Activated CD8-positive, alpha-beta T cell treated with anti-CD3 and anti-CD28 coated beads for 36 hours (primary cell): ENCODE results near the gene STING1. TPM values are rescaled to one million over a fixed set of nuclear protein-coding genes. Genes with fewer than 3 reads are reported as not detected.

Source experiments
- ATAC-seq: fragments of 200-7000 bp; cut with Tn5 transposase; one replicate; pipeline ENCODE4 v1.10.0; 2021; ENCODE audit warnings: mild to moderate bottlenecking, moderate library complexity
- CTCF ChIA-PET: fragments of 350-600 bp; sonication (Branson Sonifier 250); formaldehyde crosslinking; loops from one replicate; lab custom pipeline; 2021; ENCODE audit warnings: antibody characterized with exemption; lab: Charles Lee
- POLR2A ChIA-PET: fragments of 350-600 bp; sonication (Branson Sonifier 250); formaldehyde crosslinking; loops from one replicate; lab custom pipeline; 2021; ENCODE audit warnings: antibody characterized with exemption; lab: Charles Lee
- DNase-seq: peaks from one replicate; pipeline ENCODE4 v3.0.0-alpha.2; 2020
- H3K27ac Mint-ChIP-seq: one replicate; pipeline ENCODE4 v1.8.0; 2021; ENCODE audit warnings: mild to moderate bottlenecking, mixed read lengths
- H3K27me3 Mint-ChIP-seq: one replicate; pipeline ENCODE4 v1.8.0; 2021; ENCODE audit warnings: mixed read lengths
- H3K36me3 Mint-ChIP-seq: one replicate; pipeline ENCODE4 v1.8.0; 2021; ENCODE audit warnings: low read depth, mixed read lengths
- H3K4me1 Mint-ChIP-seq: one replicate; pipeline ENCODE4 v1.8.0; 2021; ENCODE audit warnings: low read depth, mixed read lengths
- H3K4me3 Mint-ChIP-seq: one replicate; pipeline ENCODE4 v1.8.0; 2021; ENCODE audit warnings: mild to moderate bottlenecking, moderate library complexity, mixed read lengths
- H3K9me3 Mint-ChIP-seq: one replicate; pipeline ENCODE4 v1.8.0; 2021; ENCODE audit warnings: mixed read lengths
- CTCF ChIP-seq: fragments of 200-600 bp; IDR thresholded peaks from one replicate; pipeline ENCODE4 v1.8.0; 2022; ENCODE audit warnings: antibody characterized with exemption, mild to moderate bottlenecking
- intact Hi-C: fragments of 100-400 bp; cut with micrococcal nuclease; formaldehyde crosslinking; loops from one replicate; pipeline ENCODE4 v1.10.0; 2022
- total RNA-seq, 2 experiments: library from RNA; stranded (reverse); gene quantifications; one replicate each; pipeline ENCODE4 v1.2.3, GENCODE V29; 2021

The STING1 gene
- total RNA-seq, 2 experiments from 2014 or later: 43.7 to 46.3 TPM

GRCh38 chr5:139468421-139468931 is 14.1 kb downstream of the STING1 start:
- H3K4me3 Mint-ChIP-seq: no peak overlapping the region
- TF ChIP-seq CTCF: no peak
- DNase-seq (peak; percentile 47), ATAC-seq (peak; percentile 40)
- peaks cover 45% of the 10 kb centered on the region for H3K4me1 Mint-ChIP-seq
- no peaks in the 10 kb centered on the region for H3K27me3 Mint-ChIP-seq
- intact Hi-C loops: no loop called here
- no peaks in the 10 kb centered on the region for H3K9me3 Mint-ChIP-seq
- CTCF ChIA-PET: no interaction called here
- POLR2A ChIA-PET: no interaction called here
- peak overlapping the region; percentile 23 for H3K27ac Mint-ChIP-seq
- no peaks in the 10 kb centered on the region for H3K36me3 Mint-ChIP-seq

- Mint-ChIP-seq H3K27me3 (no peaks in the 10 kb centered on the region), H3K36me3 (no peaks in the 10 kb centered on the region), H3K9me3 (no peaks in the 10 kb centered on the region), H3K4me1 (peaks cover 22% of the 10 kb centered on the region), H3K4me3 (no peak within 1 kb of the TSS), H3K27ac (no peak within 1 kb of the TSS)
- CTCF ChIA-PET: interaction anchor here (1.0 kb wide), 1 partner anchor 24 kb away, joined by 3 read pairs; the partner anchor contains the start of gene DNAJC18
- ATAC-seq (no peak), DNase-seq (no peak)
- no peak for TF ChIP-seq CTCF
- POLR2A ChIA-PET: interaction anchor here (1.4 kb wide), 1 partner anchor 20 kb away, joined by 4 read pairs; the partner anchor contains the start of gene STING1
- intact Hi-C loops: no loop called here
These were observed 19.8 kb downstream of the STING1 start, which contains the start of gene ECSCR for GRCh38 chr5:139462586-139463276. Gene ECSCR, minus strand, starts transcription at chr5:139462743. Its CDS starts 73 bp downstream, at chr5:139462670.

GRCh38 chr5:139461698-139462097 is 20.9 kb downstream of the STING1 start:
- no peak for ATAC-seq
- intact Hi-C loops: no loop called here
- DNase-seq: no peak
- Mint-ChIP-seq H3K9me3 (no peaks in the 10 kb centered on the region), H3K36me3 (no peaks in the 10 kb centered on the region), H3K4me1 (peaks cover 31% of the 10 kb centered on the region), H3K4me3 (no peak overlapping the region), H3K27me3 (no peaks in the 10 kb centered on the region), H3K27ac (no peak overlapping the region)
- ChIA-PET CTCF (interaction anchor here (1.0 to 3.1 kb wide), 2 partner anchors 23 to 40 kb away, joined by 3 to 7 read pairs; partner anchors contain the start of gene DNAJC18), POLR2A (interaction anchor here (1.4 kb wide), 1 partner anchor 21 kb away, joined by 4 read pairs; the partner anchor contains the start of gene STING1)
- TF ChIP-seq CTCF: no peak

GRCh38 chr5:139461176-139461575 is 21.4 kb downstream of the STING1 start:
- CTCF ChIA-PET: interaction anchor here (1.0 to 3.1 kb wide), 3 partner anchors 9 to 39 kb away, joined by 3 to 7 read pairs (median 4); partner anchors contain the start of gene DNAJC18

More at GRCh38 chr5:139461176-139461575, 21.4 kb downstream of the STING1 start:
- TF ChIP-seq CTCF: no peak
- DNase-seq: no peak
- Mint-ChIP-seq H3K27ac (no peak overlapping the region), H3K9me3 (no peaks in the 10 kb centered on the region), H3K4me1 (peaks cover 34% of the 10 kb centered on the region), H3K27me3 (no peaks in the 10 kb centered on the region), H3K4me3 (no peak overlapping the region), H3K36me3 (no peaks in the 10 kb centered on the region)
- no peak for ATAC-seq
- POLR2A ChIA-PET: interaction anchor here (1.6 kb wide), 1 partner anchor 16 kb away, joined by 4 read pairs; no protein-coding TSS in a partner anchor
- intact Hi-C loops: no loop called here
